Right ventricle myocardium inferior (tissue), 1 donor: ENCODE data around the gene LITAF. TPM values are rescaled to one million over a fixed set of nuclear protein-coding genes. Genes with fewer than 3 reads are reported as not detected.
"Not testable (repeated sequence)": the region's sequence is repeated elsewhere in the genome, so short reads cannot be mapped to it uniquely, and the experiment has no call there.

Experiments used
- ATAC-seq: fragments of 200-7000 bp; cut with Tn5 transposase; one replicate; pipeline ENCODE4 v1.9.1; 2020; ENCODE audit warnings: mild to moderate bottlenecking, moderate library complexity
- DNase-seq: peaks from one replicate; pipeline ENCODE4 v3.0.0; 2021; ENCODE audit errors: missing footprints
- intact Hi-C: fragments of 100-400 bp; cut with DNase I; formaldehyde crosslinking; loops from one replicate; pipeline ENCODE4 v1.11.0; 2022
- total RNA-seq: library from RNA; stranded (reverse); fragmentation: NEBNext Ultra II Directional; extraction: Animal tissue kit (Norgen Biotek cat#: 25700); gene quantifications from one replicate; pipeline ENCODE4 v1.2.1, GENCODE V29; 2021
- donor health status: DM: no; HTN: yes; CAD: no; lungs with severe emphysema.

LITAF gene
- total RNA-seq, 1 donor from 2014 or later, result 78.4 TPM

GRCh38 chr16:11511801-11512200, 74.9 kb downstream of the LITAF start:
- intact Hi-C loops, result no loop called here
- ATAC-seq (no peak), DNase-seq (no peak)

DNA sequence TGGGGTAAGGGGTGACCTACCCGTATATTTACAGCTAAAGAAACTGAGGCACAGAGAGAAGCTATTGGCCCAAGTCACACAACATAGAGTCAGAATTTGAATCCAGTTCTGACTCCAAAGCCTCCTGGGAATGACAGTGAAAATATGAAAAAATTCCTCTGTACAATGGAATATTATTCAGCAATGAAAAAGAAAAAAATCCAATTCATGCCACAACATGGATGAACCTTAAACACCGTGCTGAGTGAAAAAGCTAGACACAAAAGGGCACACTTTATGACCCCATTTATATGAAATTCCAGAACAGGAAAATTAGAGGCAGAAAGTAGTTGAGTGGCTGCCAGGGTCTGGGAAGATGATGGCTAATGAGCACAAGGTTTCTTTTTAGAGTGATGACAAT, 75.4 kb downstream of the LITAF start:
- intact Hi-C loops, result no loop called here
- no peak for DNase-seq
- no peak for ATAC-seq

DNA sequence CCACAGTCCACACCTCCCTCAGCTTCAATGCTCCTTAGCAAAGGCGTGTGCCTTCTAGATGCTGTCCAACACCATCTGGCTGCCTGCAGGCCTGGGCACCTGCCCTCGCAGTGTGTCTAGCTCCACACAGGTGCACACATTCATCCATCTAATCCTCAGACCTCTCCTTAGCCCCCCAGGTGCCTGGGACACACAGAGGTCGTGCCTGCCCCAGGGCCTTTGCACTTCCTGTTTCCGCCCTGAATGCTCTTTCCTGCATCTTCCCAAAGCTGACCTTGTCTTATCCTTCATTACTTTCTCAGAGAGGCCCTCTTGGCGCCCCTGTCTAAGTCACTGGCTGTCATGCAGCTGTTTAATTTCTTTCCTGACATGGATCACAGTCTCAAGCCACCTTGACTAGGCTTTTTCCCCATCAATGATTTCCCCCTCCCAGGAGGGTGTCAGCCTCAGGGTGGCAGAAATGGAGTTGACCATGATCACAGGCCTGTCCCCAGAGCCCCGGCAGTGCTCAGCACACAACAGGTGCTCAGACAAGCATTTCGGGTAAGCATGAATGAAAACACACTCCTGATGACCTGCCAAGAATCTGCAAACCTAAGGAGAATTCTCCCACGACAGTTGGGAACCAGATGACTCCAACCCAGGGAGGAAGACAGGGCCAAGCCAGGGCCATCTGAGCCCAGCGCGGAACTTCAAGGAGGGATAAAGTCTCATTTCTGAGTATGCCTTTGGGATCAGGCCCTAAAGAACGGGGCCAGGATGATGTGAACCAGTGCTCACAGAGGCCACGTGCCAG, 76.3 kb downstream of the LITAF start:
- intact Hi-C loops, result no loop called here
- ATAC-seq, result no peak
- no peak for DNase-seq

GRCh38 chr16:11507991-11508390, 78.7 kb downstream of the LITAF start:
- no peak for DNase-seq
- no peak for ATAC-seq
- intact Hi-C loops, result no loop called here

GRCh38 chr16:11507350-11507749, 79.4 kb downstream of the LITAF start:
- ATAC-seq (no peak), DNase-seq (no peak)
- intact Hi-C loops, result no loop called here

- no peak for ATAC-seq
- no peak for DNase-seq
- intact Hi-C loops, result no loop called here
Measured at GRCh38 chr16:11506741-11507305, 79.9 kb downstream of the LITAF start.

DNA sequence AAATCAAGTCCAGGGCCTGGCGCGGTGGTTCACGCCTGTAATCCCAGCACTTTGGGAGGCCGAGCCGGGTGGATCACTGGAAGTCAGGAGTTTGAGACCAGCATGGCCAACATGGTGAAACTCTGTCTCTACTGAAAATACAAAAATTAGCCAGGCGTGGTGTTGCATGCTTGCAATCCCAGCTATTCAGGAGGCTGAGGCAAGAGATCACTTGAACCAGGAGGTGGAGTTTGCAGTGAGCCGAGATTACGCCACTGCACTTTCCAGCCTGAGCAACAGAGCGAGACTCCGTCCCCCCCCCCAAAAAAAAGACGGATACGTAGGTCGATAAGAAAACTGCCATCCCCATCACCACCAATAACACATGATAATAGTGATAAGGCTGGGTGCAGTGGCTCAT, 82.5 kb downstream of the LITAF start:
- ATAC-seq, intact Hi-C loops, DNase-seq: not testable (repeated sequence)

GRCh38 chr16:11503566-11503965, 83.2 kb downstream of the LITAF start:
- DNase-seq, result no peak
- no peak for ATAC-seq
- intact Hi-C loops, result no loop called here

DNA sequence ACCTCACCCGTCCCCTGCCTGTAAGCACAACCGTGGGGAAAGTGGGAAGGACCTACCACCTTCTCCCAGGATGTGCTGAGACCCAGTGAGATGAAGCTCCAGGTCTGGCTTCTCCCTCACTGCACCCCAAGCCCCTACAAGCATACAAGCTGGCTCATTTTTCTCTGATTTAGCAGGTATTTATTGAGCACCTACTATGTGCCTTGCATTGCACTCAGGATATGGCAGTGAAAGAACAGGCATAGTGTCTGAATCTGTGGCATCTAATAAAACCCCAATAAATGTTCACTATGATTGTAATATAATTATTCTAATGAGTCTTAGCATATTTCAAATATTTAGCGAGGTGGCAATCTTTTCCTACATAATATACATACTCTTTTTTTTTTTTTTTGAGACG, 84.5 kb downstream of the LITAF start:
- intact Hi-C loops, result no loop called here
- DNase-seq, result no peak
- ATAC-seq, result no peak

DNA sequence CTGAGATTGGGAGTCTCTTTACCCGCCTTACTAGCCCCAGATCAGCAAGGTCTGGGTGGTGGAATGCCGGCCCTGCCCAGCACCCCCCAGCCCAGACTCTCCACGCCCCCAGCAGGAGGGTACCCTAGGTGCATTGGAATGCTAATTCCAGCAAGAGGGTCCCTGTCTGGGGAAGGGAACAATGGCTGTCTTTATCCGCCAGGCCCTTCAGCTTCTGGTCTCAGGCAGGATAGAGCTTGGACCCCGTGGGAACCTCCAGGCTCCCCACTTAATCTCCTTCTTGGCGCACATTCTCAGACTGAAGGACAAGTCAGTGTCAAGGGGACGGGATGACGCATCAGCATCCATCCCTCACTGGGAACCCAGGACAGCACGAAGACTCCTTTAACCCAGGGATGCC, 85.1 kb downstream of the LITAF start:
- DNase-seq (no peak), ATAC-seq (no peak)
- intact Hi-C loops, result no loop called here

- ATAC-seq, result no peak
- DNase-seq, result no peak
- intact Hi-C loops, result no loop called here
Measured at GRCh38 chr16:11500700-11501346, 85.9 kb downstream of the LITAF start.

- DNase-seq (no peak), ATAC-seq (no peak)
- intact Hi-C loops, result loop anchor here (10.0 kb wide), 1 partner anchor 85 kb away; no protein-coding TSS in a partner anchor
Measured at GRCh38 chr16:11499295-11500089, 87.2 kb downstream of the LITAF start.

DNA sequence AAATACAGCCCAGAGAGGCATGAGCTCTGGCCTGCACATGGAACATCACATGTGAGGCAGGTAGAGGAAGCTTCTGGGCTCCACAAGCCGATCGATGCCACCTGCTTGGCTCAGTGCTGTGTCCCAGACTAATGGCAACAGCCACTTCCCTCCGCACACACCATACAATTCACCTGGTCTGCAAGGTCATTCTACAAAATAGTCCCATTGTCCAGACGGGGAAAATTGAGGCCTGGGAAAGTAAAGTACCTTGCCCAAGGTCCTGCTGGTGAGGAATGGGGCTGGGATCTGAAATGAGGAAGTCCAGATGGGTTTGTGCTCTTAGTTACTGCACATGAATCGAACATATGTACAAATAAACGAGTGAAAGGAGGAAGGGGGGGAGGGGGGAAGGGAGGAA, 88.0 kb downstream of the LITAF start:
- intact Hi-C loops, result loop anchor here (10.0 kb wide), 1 partner anchor 84 kb away; no protein-coding TSS in a partner anchor
- ATAC-seq (no peak), DNase-seq (no peak)

GRCh38 chr16:11497851-11498289, 88.8 kb downstream of the LITAF start:
- intact Hi-C loops, result loop anchor here (1.0 to 10.0 kb wide), 2 partner anchors 83 to 142 kb away; no protein-coding TSS in a partner anchor
- no peak for ATAC-seq
- DNase-seq, result no peak

Other genes starting within 250 kb of the LITAF start
- gene RMI2, start 241.5 kb downstream of the LITAF start, total RNA-seq, result 0.76 TPM
- 27.7 TPM for gene SNN, start 81.5 kb upstream of the LITAF start, total RNA-seq
- gene TXNDC11, start 155.9 kb upstream of the LITAF start, total RNA-seq, result 20.3 TPM
- 22.6 TPM for gene ZC3H7A, start 210.3 kb upstream of the LITAF start, total RNA-seq